Adrenal gland (tissue), 12 donors: ENCODE data around the gene FRMD3. TPM values are rescaled to one million over a fixed set of nuclear protein-coding genes. Genes with fewer than 3 reads are reported as not detected.

ENCODE experiments used
- DNase-seq, 7 donors: peaks; one replicate each; pipeline ENCODE4 v3.0.0-alpha.2; 2019 to 2020
- H3K27ac ChIP-seq, 5 donors: fragments of 200-600 bp; sonication (generic) in 4 of 5; 1 replicate in 3 of 5; 2 replicates in 2 of 5; pipeline versions ENCODE4 v1.5.1 to v1.8.0; 2016 to 2020; ENCODE audit warnings: mild to moderate bottlenecking in 1 of 5
- H3K27me3 ChIP-seq: fragments of 200-600 bp; 2 replicates; pipeline ENCODE4 v1.8.0; 2021
- H3K36me3 ChIP-seq, 2 donors: fragments of 200-600 bp; replicated peaks in 1 of 2; 1 replicate in 1 of 2; 2 replicates in 1 of 2; pipeline versions ENCODE4 v1.5.1 to v1.8.0; 2018 to 2022
- H3K4me1 ChIP-seq, 2 donors: fragments of 200-600 bp; replicated peaks in 1 of 2; 1 replicate in 1 of 2; 2 replicates in 1 of 2; pipeline versions ENCODE4 v1.5.1 to v1.8.0; 2018 to 2021
- H3K4me3 ChIP-seq, 4 donors: fragments of 200-600 bp; sonication (generic) in 3 of 4; one replicate each; pipeline ENCODE4 v1.5.1; 2016 to 2018
- H3K9me3 ChIP-seq, 3 donors: fragments of 200-600 bp; sonication (generic) in 1 of 3; replicated peaks in 1 of 3; 1 replicate in 2 of 3; 2 replicates in 1 of 3; pipeline versions ENCODE4 v1.5.1 to v1.8.0; 2016 to 2021
- POLR2A ChIP-seq, 2 donors: fragments of 450-650 bp; IDR thresholded peaks; one replicate each; pipeline ENCODE4 v1.6.1; 2017; ENCODE audit warnings: antibody characterized with exemption in 2 of 2, mild to moderate bottlenecking in 2 of 2, moderate library complexity in 1 of 2
- WGBS, 4 donors: extraction: QIAGEN DNeasy Blood & Tissue Kit in 2 of 4; methylation state at CpG; one replicate each; pipeline versions ENCODE4 v1.1.5 to v1.1.7; 2013 to 2017; 5-methylcytosine and 5-hydroxymethylcytosine counted together
- intact Hi-C, 2 donors: fragments of 100-400 bp; cut with DNase I; formaldehyde crosslinking; loops; one replicate each; pipeline versions ENCODE4 v1.14.1 to v1.15.0; 2022 to 2023
- polyA plus RNA-seq, 3 donors: library from polyadenylated mRNA; stranded (reverse); fragments of 200-250 nt in 2 of 3; fragments of 350-450 nt in 1 of 3; fragmentation: Illumina TruSeq in 1 of 3; extraction: RNeasy Lipid Tissue Mini Kit (QIAGEN cat#74804) in 1 of 3; gene quantifications; one replicate each; pipeline ENCODE4 v1.2.3, GENCODE V29; 2013 to 2014
- total RNA-seq, 9 donors: library from RNA; depleted of rRNA in 4 of 9; stranded (reverse); fragments of >200 nt in 4 of 9; fragments of 120-200 nt in 1 of 9; fragmentation: NEBNext Ultra II Directional in 1 of 9; extraction: Animal tissue kit (Norgen Biotek cat#: 25700) in 1 of 9; gene quantifications; one replicate each; pipeline versions ENCODE4 v1.1.0 to v1.2.4, GENCODE V29; 2013 to 2023
- TF ChIP-seq, protein P1 (sequence below), 6 experiments: fragments of 450-650 bp in 4 of 6; fragments of 200-600 bp in 2 of 6; sonication (generic) in 1 of 6; IDR thresholded peaks; 1 replicate in 5 of 6; 2 replicates in 1 of 6; pipeline versions ENCODE4 v1.5.1 to v1.8.0; 2016 to 2021; ENCODE audit warnings: antibody characterized with exemption in 6 of 6, mild to moderate bottlenecking in 2 of 6, moderate library complexity in 1 of 6
- donor health status: healthy with polysubstance abuse.
- donor health status: Bipolar disorder and iron deficiency.
- donor health status: DM: yes; HTN: yes; CAD: no.
- donor health status: DM: no; HTN: no; CAD: no.
- donor health status: DM: no; HTN: no; CAD: no.
- donor health status: DM: yes; HTN: yes; CAD: no.

Gene FRMD3
- total and polyA plus RNA-seq, 12 donors, result 1.8 to 32.9 (median 13.6) TPM

DNA sequence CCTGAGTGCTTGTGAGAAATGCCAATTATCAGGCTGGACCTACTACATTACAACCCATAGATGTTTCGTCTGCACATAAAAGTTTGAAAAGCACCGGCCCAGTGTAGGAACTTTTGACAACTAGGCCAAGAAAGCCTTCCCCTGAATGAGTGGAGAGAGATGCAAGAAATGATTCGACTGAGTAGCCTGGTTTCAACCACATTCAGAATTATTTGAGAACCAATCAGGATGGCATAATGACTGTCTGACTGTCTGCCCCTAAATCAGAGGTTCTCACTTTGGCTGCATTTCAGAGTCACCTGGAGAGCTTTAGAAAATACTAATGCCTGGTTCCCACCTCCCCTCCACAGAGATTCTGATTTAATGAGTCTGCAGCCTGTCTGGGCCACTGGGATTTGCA lies 61.1 kb downstream of the FRMD3 start:
- H3K27me3 ChIP-seq, result no peaks in the 10 kb centered on the region
- H3K36me3 ChIP-seq, result no peaks in the 10 kb centered on the region
- WGBS, 4 donors, result 89 to 100% (median 93%) methylated on average over 3 of the region's 3 CpGs
- no peak for TF ChIP-seq POLR2A (IDR thresholded peaks at IDR 0.05)
- TF ChIP-seq, protein P1, sequence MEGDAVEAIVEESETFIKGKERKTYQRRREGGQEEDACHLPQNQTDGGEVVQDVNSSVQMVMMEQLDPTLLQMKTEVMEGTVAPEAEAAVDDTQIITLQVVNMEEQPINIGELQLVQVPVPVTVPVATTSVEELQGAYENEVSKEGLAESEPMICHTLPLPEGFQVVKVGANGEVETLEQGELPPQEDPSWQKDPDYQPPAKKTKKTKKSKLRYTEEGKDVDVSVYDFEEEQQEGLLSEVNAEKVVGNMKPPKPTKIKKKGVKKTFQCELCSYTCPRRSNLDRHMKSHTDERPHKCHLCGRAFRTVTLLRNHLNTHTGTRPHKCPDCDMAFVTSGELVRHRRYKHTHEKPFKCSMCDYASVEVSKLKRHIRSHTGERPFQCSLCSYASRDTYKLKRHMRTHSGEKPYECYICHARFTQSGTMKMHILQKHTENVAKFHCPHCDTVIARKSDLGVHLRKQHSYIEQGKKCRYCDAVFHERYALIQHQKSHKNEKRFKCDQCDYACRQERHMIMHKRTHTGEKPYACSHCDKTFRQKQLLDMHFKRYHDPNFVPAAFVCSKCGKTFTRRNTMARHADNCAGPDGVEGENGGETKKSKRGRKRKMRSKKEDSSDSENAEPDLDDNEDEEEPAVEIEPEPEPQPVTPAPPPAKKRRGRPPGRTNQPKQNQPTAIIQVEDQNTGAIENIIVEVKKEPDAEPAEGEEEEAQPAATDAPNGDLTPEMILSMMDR (IDR thresholded peaks at IDR 0.05), result no peak
- H3K9me3 ChIP-seq, result peaks cover 0 to 4% (median 0%) of the 10 kb centered on the region in 3 donors
- H3K4me3 ChIP-seq, result no peak overlapping the region
- DNase-seq, result no peak
- peaks cover 0 to 11% of the 10 kb centered on the region in 2 donors for H3K4me1 ChIP-seq
- intact Hi-C loops, result no loop called here
- no peak overlapping the region for H3K27ac ChIP-seq

DNA sequence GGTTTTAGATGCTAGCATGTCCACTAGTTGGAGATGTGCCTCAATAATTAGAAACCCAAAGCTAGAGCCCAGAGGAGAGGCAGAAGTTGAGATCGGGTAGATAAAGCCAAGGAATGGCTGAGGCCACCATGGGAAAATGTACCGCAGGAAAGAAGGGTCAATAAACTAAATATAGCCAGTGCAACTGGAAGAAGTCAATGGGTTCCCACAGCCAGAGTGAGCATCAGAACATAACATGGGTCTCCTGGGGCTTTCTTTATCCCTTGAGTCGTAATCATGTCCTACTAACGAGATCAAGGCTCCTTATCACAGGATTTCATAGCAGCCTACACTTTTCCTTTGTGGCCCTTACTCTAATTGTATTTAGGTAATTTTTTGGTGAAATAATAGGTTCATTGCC lies 61.7 kb downstream of the FRMD3 start:
- WGBS, 4 donors, result 88 to 93% (median 89%) methylated on average over 4 of the region's 4 CpGs
- no peak for DNase-seq
- Histone ChIP-seq H3K9me3 (peaks cover 0 to 4% (median 0%) of the 10 kb centered on the region in 3 donors), H3K4me3 (no peak overlapping the region), H3K27ac (no peak overlapping the region), H3K4me1 (peaks cover 0 to 11% of the 10 kb centered on the region in 2 donors), H3K36me3 (no peaks in the 10 kb centered on the region), H3K27me3 (no peaks in the 10 kb centered on the region)
- intact Hi-C loops, result no loop called here
- TF ChIP-seq, protein P1 (IDR thresholded peaks at IDR 0.05), result no peak
- no peak for TF ChIP-seq POLR2A (IDR thresholded peaks at IDR 0.05)

DNA sequence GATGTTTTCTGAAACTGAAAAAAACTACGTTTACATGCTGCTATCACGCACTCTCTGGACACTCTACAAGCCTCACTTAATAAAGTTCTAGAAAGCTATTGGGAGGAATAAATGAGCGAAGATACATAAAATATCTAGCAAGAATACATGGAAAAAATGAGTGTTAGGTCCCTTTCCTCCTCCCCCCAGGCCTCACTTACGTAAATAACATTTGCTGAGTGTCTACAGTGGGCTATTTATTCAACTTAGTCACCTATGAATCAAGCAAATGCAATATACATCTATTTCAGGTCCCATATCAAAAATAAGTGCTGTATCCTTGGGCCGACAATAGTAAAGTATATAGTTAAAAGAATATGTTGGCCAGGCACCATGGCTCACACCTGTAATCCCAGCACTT lies 62.5 kb downstream of the FRMD3 start:
- H3K36me3 ChIP-seq, result no peaks in the 10 kb centered on the region
- intact Hi-C loops, result no loop called here
- no peak overlapping the region for H3K27ac ChIP-seq
- WGBS, 4 donors, result 93 to 97% (median 95%) methylated on average over 5 of the region's 5 CpGs
- TF ChIP-seq, protein P1 (IDR thresholded peaks at IDR 0.05), result no peak
- no peak for TF ChIP-seq POLR2A (IDR thresholded peaks at IDR 0.05)
- no peak for DNase-seq
- H3K4me1 ChIP-seq, result peaks cover 0 to 14% of the 10 kb centered on the region in 2 donors
- no peak overlapping the region for H3K4me3 ChIP-seq
- no peaks in the 10 kb centered on the region for H3K27me3 ChIP-seq
- H3K9me3 ChIP-seq, result peaks cover 0 to 4% (median 0%) of the 10 kb centered on the region in 3 donors

- Histone ChIP-seq H3K9me3 (no peaks in the 10 kb centered on the region), H3K4me1 (peaks cover 0 to 14% of the 10 kb centered on the region in 2 donors), H3K27ac (no peak overlapping the region), H3K36me3 (no peaks in the 10 kb centered on the region), H3K27me3 (no peaks in the 10 kb centered on the region), H3K4me3 (no peak overlapping the region)
- intact Hi-C loops, result no loop called here
- no peak for DNase-seq
- TF ChIP-seq POLR2A (IDR thresholded peaks at IDR 0.05), result no peak
- TF ChIP-seq, protein P1 (IDR thresholded peaks at IDR 0.05), result no peak
These were observed 63.6 kb downstream of the FRMD3 start for GRCh38 chr9:83474631-83475030.
